OCI-LY1 (cell line): ENCODE data around the gene DCLK1.
A peak's percentile ranks its signal among the peaks of the same experiment; 100 is the strongest.

Experiments used
- H2AFZ ChIP-seq: fragments of 200-600 bp; sonication (generic), shearing (Covaris generic); 2 replicates; pipeline ENCODE4 v1.6.0; 2014; ENCODE audit warnings: antibody characterized with exemption, mild to moderate bottlenecking, low read length
- H3F3A ChIP-seq: fragments of 200-600 bp; sonication (generic), shearing (Covaris generic); 2 replicates; pipeline ENCODE4 v1.6.0; 2014; ENCODE audit warnings: mild to moderate bottlenecking, antibody characterized with exemption, low read length, moderate library complexity; ENCODE audit not compliant: insufficient read depth
- H3K27ac ChIP-seq: fragments of 200-600 bp; sonication (generic); 2 replicates; pipeline ENCODE4 v1.5.1; 2014; ENCODE audit warnings: low read length, mixed run types, mild to moderate bottlenecking, low read depth; ENCODE audit not compliant: poor library complexity, severe bottlenecking
- H3K27me3 ChIP-seq: fragments of 200-600 bp; sonication (generic); 2 replicates; pipeline ENCODE4 v1.6.0; 2014; ENCODE audit warnings: antibody characterized with exemption, mild to moderate bottlenecking, low read length, moderate library complexity; ENCODE audit not compliant: insufficient read depth
- H3K36me3 ChIP-seq: fragments of 200-600 bp; sonication (generic); 2 replicates; pipeline ENCODE4 v1.6.1; 2014; ENCODE audit warnings: mild to moderate bottlenecking, antibody characterized with exemption, low read length, moderate library complexity, mixed read lengths; ENCODE audit not compliant: insufficient read depth
- H3K4me1 ChIP-seq: fragments of 200-600 bp; sonication (generic); 2 replicates; pipeline ENCODE4 v1.5.1; 2014; ENCODE audit warnings: mild to moderate bottlenecking, low read length, moderate library complexity; ENCODE audit not compliant: insufficient read depth, severe bottlenecking
- H3K4me2 ChIP-seq: fragments of 200-600 bp; sonication (generic), shearing (Covaris generic); 2 replicates; pipeline ENCODE4 v1.6.1; 2014; ENCODE audit warnings: low read length
- H3K4me3 ChIP-seq: fragments of 200-600 bp; sonication (generic); 2 replicates; pipeline ENCODE4 v1.5.1; 2014; ENCODE audit warnings: low read length, low read depth, mild to moderate bottlenecking, mixed read lengths; ENCODE audit not compliant: poor library complexity, severe bottlenecking
- H3K79me2 ChIP-seq: fragments of 200-600 bp; shearing (Covaris generic); 2 replicates; pipeline ENCODE4 v1.6.1; 2016; ENCODE audit warnings: mixed run types, low read length, mixed read lengths; ENCODE audit not compliant: insufficient read depth
- H3K9ac ChIP-seq: fragments of 200-600 bp; sonication (generic), shearing (Covaris generic); 2 replicates; pipeline ENCODE4 v1.6.1; 2014; ENCODE audit warnings: mild to moderate bottlenecking, low read length, mixed read lengths
- H3K9me2 ChIP-seq: fragments of 200-600 bp; sonication (generic), shearing (Covaris generic); 2 replicates; pipeline ENCODE4 v1.6.1; 2014; ENCODE audit warnings: low read depth, mild to moderate bottlenecking, low read length, mixed read lengths
- H3K9me3 ChIP-seq: fragments of 200-600 bp; shearing (Covaris generic); 2 replicates; pipeline ENCODE4 v1.6.1; 2014; ENCODE audit warnings: low read length, mixed read lengths
- H4K20me1 ChIP-seq: fragments of 200-600 bp; sonication (generic), shearing (Covaris generic); 2 replicates; pipeline ENCODE4 v1.6.0; 2016; ENCODE audit warnings: mild to moderate bottlenecking, low read length; ENCODE audit not compliant: insufficient read depth
- EZH2 ChIP-seq: fragments of 200-600 bp; sonication (generic), shearing (Covaris generic); IDR thresholded peaks from 2 replicates; pipeline ENCODE4 v1.8.0; 2017; ENCODE audit warnings: borderline replicate concordance, mixed run types, mild to moderate bottlenecking, antibody characterized with exemption, low read length, moderate library complexity, mixed read lengths
- TF ChIP-seq, protein P1 (sequence below): fragments of 200-600 bp; sonication (generic), shearing (Covaris generic); IDR thresholded peaks from 2 replicates; pipeline ENCODE4 v1.5.1; 2017; ENCODE audit warnings: mild to moderate bottlenecking, antibody characterized with exemption, low read length, moderate library complexity, mixed read lengths

The DCLK1 gene

DNA sequence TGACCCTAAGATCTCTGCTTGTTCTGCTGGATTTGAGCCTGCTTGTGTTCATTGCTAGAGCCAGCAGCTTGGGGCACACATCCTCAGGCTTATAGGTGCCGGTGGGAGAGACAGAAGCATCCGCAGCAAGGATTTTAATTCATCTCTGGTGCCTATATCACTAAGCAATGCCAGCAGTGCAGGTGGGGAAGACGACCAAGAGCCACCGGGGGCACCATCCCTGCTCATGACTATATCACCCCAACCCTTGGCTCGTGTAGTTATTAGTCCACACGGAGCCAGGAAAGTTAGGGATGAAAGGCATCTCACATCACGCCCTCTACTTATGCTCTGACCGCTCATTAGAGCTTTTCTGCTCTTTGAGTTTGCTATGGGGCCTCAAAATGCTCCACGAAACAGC lies 298.2 kb downstream of the DCLK1 start:
- no peak for TF ChIP-seq EZH2
- TF ChIP-seq, protein P1, sequence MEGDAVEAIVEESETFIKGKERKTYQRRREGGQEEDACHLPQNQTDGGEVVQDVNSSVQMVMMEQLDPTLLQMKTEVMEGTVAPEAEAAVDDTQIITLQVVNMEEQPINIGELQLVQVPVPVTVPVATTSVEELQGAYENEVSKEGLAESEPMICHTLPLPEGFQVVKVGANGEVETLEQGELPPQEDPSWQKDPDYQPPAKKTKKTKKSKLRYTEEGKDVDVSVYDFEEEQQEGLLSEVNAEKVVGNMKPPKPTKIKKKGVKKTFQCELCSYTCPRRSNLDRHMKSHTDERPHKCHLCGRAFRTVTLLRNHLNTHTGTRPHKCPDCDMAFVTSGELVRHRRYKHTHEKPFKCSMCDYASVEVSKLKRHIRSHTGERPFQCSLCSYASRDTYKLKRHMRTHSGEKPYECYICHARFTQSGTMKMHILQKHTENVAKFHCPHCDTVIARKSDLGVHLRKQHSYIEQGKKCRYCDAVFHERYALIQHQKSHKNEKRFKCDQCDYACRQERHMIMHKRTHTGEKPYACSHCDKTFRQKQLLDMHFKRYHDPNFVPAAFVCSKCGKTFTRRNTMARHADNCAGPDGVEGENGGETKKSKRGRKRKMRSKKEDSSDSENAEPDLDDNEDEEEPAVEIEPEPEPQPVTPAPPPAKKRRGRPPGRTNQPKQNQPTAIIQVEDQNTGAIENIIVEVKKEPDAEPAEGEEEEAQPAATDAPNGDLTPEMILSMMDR = no peak
- Histone ChIP-seq H3K9me3 (no peaks in the 10 kb centered on the region), H3K79me2 (no peaks in the 10 kb centered on the region), H3K9me2 (no peaks in the 10 kb centered on the region), H3K4me3 (no peak overlapping the region), H2AFZ (no peak overlapping the region), H3K4me1 (no peaks in the 10 kb centered on the region), H3K27me3 (no peaks in the 10 kb centered on the region), H4K20me1 (no peaks in the 10 kb centered on the region), H3K9ac (no peak overlapping the region), H3K27ac (no peak overlapping the region), H3F3A (no peaks in the 10 kb centered on the region), H3K4me2 (no peak overlapping the region), H3K36me3 (no peaks in the 10 kb centered on the region)

DNA sequence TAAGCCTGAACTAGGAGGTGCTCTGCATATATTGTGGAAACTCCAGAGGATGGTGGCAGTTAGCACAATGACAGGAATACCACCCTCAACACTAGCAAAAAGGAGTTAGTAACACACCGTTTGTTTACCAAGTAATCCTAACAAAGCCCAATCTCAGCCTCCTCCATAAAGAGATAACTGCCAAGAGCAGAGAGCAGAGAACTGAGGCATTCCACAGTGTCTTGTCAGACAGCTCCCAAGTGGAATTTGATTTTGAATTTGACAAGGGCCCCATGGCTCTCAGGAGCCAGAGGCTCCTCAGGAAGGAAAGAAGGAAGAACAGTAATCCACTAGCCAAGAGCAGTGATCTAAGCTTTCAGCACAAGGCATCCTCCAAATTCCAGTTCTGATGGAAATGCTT lies 298.6 kb downstream of the DCLK1 start:
- no peak overlapping the region for H3K4me2 ChIP-seq
- H2AFZ ChIP-seq = no peak overlapping the region
- no peak overlapping the region for H3K4me3 ChIP-seq
- H3K79me2 ChIP-seq = no peaks in the 10 kb centered on the region
- no peaks in the 10 kb centered on the region for H3K36me3 ChIP-seq
- no peaks in the 10 kb centered on the region for H3K4me1 ChIP-seq
- no peaks in the 10 kb centered on the region for H3K27me3 ChIP-seq
- H3F3A ChIP-seq = no peaks in the 10 kb centered on the region
- no peak overlapping the region for H3K9ac ChIP-seq
- no peaks in the 10 kb centered on the region for H3K9me3 ChIP-seq
- no peaks in the 10 kb centered on the region for H3K9me2 ChIP-seq
- no peak overlapping the region for H3K27ac ChIP-seq
- H4K20me1 ChIP-seq = no peaks in the 10 kb centered on the region
- TF ChIP-seq, protein P1 = no peak
- no peak for TF ChIP-seq EZH2

DNA sequence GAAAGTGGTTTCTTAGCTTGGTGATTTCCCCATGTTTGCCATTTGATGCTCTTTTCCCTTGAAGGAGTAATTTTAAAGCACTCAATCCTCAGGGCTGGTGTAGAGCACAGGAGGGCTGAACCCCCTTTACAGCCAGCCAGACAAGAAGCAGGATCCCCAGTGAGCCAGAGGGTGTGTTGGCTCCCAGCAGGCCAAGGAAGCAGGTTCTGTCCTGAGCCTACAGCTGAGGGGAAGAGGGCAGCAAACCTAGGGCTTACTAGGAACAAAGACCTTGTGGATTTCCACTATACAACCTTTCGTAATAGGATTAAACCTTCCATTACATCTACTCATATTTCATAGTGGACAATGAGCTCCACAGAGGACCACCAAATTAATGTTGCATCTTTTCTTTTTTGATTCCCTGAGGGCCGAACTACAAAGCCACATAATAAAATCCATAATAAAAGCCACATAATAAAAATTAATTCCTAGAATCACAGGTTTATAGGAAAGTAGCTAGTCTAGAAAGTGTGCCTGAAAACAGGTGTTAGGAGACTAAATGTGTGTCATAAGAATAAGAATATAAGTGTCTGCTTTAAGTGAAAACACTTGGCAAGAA lies 300.2 kb downstream of the DCLK1 start:
- Histone ChIP-seq H3K9me2 (no peaks in the 10 kb centered on the region), H3K27ac (no peak overlapping the region), H3K79me2 (no peaks in the 10 kb centered on the region), H3K27me3 (no peaks in the 10 kb centered on the region), H3K4me3 (no peak overlapping the region), H3F3A (no peaks in the 10 kb centered on the region), H3K4me1 (no peaks in the 10 kb centered on the region), H3K36me3 (no peaks in the 10 kb centered on the region), H3K9me3 (no peaks in the 10 kb centered on the region), H3K4me2 (no peak overlapping the region), H3K9ac (no peak overlapping the region), H2AFZ (no peak overlapping the region), H4K20me1 (no peaks in the 10 kb centered on the region)
- TF ChIP-seq EZH2 = no peak

DNA sequence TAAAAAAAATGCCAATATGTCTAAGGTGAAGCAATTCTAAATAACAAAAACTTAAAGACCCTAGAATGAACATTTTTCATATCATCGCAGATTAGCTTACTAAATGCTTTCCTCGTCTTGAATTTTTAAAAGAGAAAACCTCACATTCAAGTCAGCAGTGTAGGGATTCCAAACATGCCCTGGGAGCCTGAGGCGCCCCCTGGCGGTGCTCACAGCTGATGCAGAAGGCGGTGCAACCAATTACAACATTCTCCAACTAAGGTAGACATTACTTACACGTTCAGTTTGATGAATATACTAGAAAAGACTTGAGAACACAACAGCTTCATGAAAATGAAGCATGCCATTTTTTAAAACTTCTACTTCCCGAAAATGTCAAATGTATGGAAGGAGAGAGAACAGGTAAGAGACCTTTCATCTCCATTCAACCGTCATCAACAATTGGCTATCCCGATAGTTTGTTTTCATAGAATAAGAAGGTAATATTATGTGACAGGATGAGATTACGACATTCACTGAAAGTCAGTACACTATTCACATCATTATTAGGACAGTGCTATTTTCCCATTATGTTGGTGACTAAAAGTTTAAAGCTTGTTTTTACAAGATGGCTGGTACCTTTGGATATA lies 304.4 kb downstream of the DCLK1 start:
- Histone ChIP-seq H3F3A (no peaks in the 10 kb centered on the region), H3K9ac (no peak overlapping the region), H3K27ac (no peak overlapping the region), H4K20me1 (no peaks in the 10 kb centered on the region), H3K4me1 (no peaks in the 10 kb centered on the region), H2AFZ (no peak overlapping the region), H3K9me3 (no peaks in the 10 kb centered on the region), H3K27me3 (no peaks in the 10 kb centered on the region), H3K36me3 (no peaks in the 10 kb centered on the region), H3K9me2 (no peaks in the 10 kb centered on the region), H3K4me2 (no peak overlapping the region), H3K4me3 (no peak overlapping the region), H3K79me2 (no peaks in the 10 kb centered on the region)
- TF ChIP-seq EZH2 = no peak
- TF ChIP-seq, protein P1 = peak; percentile 38; the same call in 1 of the 2 replicates
